HG03045 (cell line): ENCODE data around the gene ZFHX3.
A peak's percentile ranks its signal among the peaks of the same experiment; 100 is the strongest.

Experiments used
- ATAC-seq: cut with Tn5 transposase; IDR thresholded peaks from one replicate; pipeline ENCODE4 v1.9.1; 2021; ENCODE audit warnings: mild to moderate bottlenecking, moderate library complexity; ENCODE audit not compliant: unreplicated experiment

ZFHX3 gene

GRCh38 chr16:72785886-72786285, 262.0 kb downstream of the ZFHX3 start:
- ATAC-seq: no peak

- no peak for ATAC-seq
Observed at GRCh38 chr16:72785171-72785570, 262.8 kb downstream of the ZFHX3 start.

- ATAC-seq: no peak
Observed at GRCh38 chr16:72783716-72784318, 264.1 kb downstream of the ZFHX3 start.

- no peak for ATAC-seq
Observed at GRCh38 chr16:72769876-72770275, 278.1 kb downstream of the ZFHX3 start.

- ATAC-seq: no peak
Observed at GRCh38 chr16:72768591-72768990, 279.3 kb downstream of the ZFHX3 start.

GRCh38 chr16:72766506-72766905, 281.4 kb downstream of the ZFHX3 start:
- no peak for ATAC-seq

GRCh38 chr16:72764015-72764654, 283.8 kb downstream of the ZFHX3 start:
- ATAC-seq: no peak

GRCh38 chr16:72760581-72760980, 287.3 kb downstream of the ZFHX3 start:
- no peak for ATAC-seq

GRCh38 chr16:72753881-72754280, 294.0 kb downstream of the ZFHX3 start:
- no peak for ATAC-seq

GRCh38 chr16:72752004-72752695, 295.8 kb downstream of the ZFHX3 start:
- ATAC-seq: no peak

- no peak for ATAC-seq
Observed at GRCh38 chr16:72751076-72751475, 296.9 kb downstream of the ZFHX3 start.

- no peak for ATAC-seq
Observed at GRCh38 chr16:72749091-72749490, 298.8 kb downstream of the ZFHX3 start.

GRCh38 chr16:72744076-72744793, 303.7 kb downstream of the ZFHX3 start:
- ATAC-seq: no peak

- ATAC-seq: peak; percentile 85
Observed at GRCh38 chr16:72743011-72743761, 304.7 kb downstream of the ZFHX3 start.

GRCh38 chr16:72740347-72740746, 307.6 kb downstream of the ZFHX3 start:
- ATAC-seq: no peak

- no peak for ATAC-seq
Observed at GRCh38 chr16:72739577-72739976, 308.4 kb downstream of the ZFHX3 start.

- ATAC-seq: no peak
Observed at GRCh38 chr16:72736074-72736473, 311.9 kb downstream of the ZFHX3 start.
